Activated T-cell treated with anti-CD3 and anti-CD28 coated beads for 1 hour (primary cell): ENCODE measurements around the gene IGF2R.
"Not testable (repeated sequence)": the region's sequence is repeated elsewhere in the genome, so short reads cannot be mapped to it uniquely, and the experiment has no call there.

Source experiments
- DNase-seq: peaks from one replicate; pipeline ENCODE4 v3.0.0-alpha.2; 2020; ENCODE audit warnings: low read depth

The IGF2R gene

GRCh38 chr6:160078883-160079685 is 110.2 kb downstream of the IGF2R start:
- DNase-seq = no peak

GRCh38 chr6:160079686-160080043 is 110.8 kb downstream of the IGF2R start:
- no peak for DNase-seq

- DNase-seq = no peak
Observed at GRCh38 chr6:160080097-160080496, 111.2 kb downstream of the IGF2R start.

GRCh38 chr6:160081398-160081797 is 112.5 kb downstream of the IGF2R start:
- no peak for DNase-seq

- DNase-seq = no peak
Observed at GRCh38 chr6:160082627-160083026, 113.7 kb downstream of the IGF2R start.

- no peak for DNase-seq
Observed at GRCh38 chr6:160084198-160084776, 115.4 kb downstream of the IGF2R start.

- DNase-seq = no peak
Observed at GRCh38 chr6:160085226-160085625, 116.3 kb downstream of the IGF2R start.

GRCh38 chr6:160085713-160086505 is 117.0 kb downstream of the IGF2R start:
- no peak for DNase-seq

GRCh38 chr6:160086754-160087153 is 117.9 kb downstream of the IGF2R start:
- no peak for DNase-seq

GRCh38 chr6:160088069-160088783 is 119.3 kb downstream of the IGF2R start:
- DNase-seq = no peak

- no peak for DNase-seq
Observed at GRCh38 chr6:160088784-160089533, 120.1 kb downstream of the IGF2R start.

- DNase-seq = no peak
Observed at GRCh38 chr6:160089534-160089897, 120.6 kb downstream of the IGF2R start.

- not testable (repeated sequence) for DNase-seq
Observed at GRCh38 chr6:160090442-160091239, 121.8 kb downstream of the IGF2R start.

GRCh38 chr6:160092176-160092575 is 123.3 kb downstream of the IGF2R start:
- not testable (repeated sequence) for DNase-seq

GRCh38 chr6:160092602-160093001 is 123.7 kb downstream of the IGF2R start:
- no peak for DNase-seq

GRCh38 chr6:160093061-160093460 is 124.2 kb downstream of the IGF2R start:
- DNase-seq = no peak

GRCh38 chr6:160093946-160094345 is 125.1 kb downstream of the IGF2R start:
- DNase-seq = no peak

- no peak for DNase-seq
Observed at GRCh38 chr6:160095146-160095845, 126.4 kb downstream of the IGF2R start.

- no peak for DNase-seq
Observed at GRCh38 chr6:160101277-160102205, 132.7 kb downstream of the IGF2R start.
